ENCODE results near the gene NEMP2.

The NEMP2 gene

GRCh38 chr2:190534310-190535120 is at the start of gene NEMP2:
Gene NEMP2 (minus strand): TSS chr2:190534722. CDS start chr2:190534655, 67 bp downstream.
- peak; percentile 61 to 69 for DNase-seq (ENCODE audit: low read depth in 1 of 2, low spot score in 1 of 2)

GRCh38 chr2:190583507-190584337 is 49.2 kb upstream of the NEMP2 start:
- DNase-seq (ENCODE audit: low read depth in 1 of 2, low spot score in 1 of 2) = no peak

GRCh38 chr2:190582736-190583506 is 48.4 kb upstream of the NEMP2 start:
- no peak for DNase-seq (ENCODE audit: low read depth in 1 of 2, low spot score in 1 of 2)

GRCh38 chr2:190582019-190582418 is 47.5 kb upstream of the NEMP2 start:
- no peak for DNase-seq (ENCODE audit: low read depth in 1 of 2, low spot score in 1 of 2)

DNA sequence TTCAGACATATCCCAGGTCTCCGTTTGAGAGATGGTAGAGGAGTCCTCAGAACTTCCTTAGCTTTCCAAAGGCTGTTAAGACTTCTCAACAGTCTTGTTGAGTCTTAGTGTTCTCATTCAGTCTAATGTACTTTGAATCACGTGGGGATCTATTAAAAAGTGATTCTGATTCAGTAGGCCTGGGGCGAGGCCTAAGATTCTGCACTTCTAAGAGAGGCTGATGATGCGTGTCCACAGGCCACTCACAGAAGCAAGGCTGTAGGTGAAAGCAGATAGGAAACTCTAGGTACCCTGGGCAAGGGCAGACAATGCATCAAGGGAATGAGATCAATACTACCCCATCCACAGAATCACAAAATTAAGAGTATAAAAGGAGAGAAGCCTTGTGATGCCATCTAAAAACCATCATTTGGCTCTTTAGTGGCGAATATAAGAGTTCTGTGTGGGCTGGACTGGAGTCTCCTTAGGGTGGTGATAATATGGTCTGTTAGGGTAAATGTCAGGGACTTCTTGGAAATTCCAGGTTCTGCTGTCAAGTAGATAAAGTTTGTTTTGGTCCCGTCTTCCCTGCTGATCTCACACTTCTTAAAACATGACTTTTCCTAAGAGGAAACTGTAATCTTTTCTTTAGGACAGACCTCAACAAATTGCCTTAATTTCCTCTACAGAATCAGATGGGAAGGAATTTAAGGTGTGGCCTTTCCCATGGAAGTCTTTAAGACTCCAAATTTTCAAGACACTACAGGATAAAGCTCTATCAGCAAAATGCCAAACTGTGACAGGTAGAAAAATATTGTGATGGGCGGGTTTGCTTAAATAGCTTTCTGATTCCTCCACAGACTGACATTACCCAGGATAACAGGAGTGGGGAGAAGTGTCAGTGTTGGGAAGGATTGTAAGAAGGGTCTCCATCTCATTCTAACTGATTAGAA is 45.7 kb upstream of the NEMP2 start:
- DNase-seq (ENCODE audit: low read depth in 1 of 2, low spot score in 1 of 2) = no peak

- DNase-seq (ENCODE audit: low read depth in 1 of 2, low spot score in 1 of 2) = no peak
Observed at GRCh38 chr2:190579058-190579410, 44.5 kb upstream of the NEMP2 start.

DNA sequence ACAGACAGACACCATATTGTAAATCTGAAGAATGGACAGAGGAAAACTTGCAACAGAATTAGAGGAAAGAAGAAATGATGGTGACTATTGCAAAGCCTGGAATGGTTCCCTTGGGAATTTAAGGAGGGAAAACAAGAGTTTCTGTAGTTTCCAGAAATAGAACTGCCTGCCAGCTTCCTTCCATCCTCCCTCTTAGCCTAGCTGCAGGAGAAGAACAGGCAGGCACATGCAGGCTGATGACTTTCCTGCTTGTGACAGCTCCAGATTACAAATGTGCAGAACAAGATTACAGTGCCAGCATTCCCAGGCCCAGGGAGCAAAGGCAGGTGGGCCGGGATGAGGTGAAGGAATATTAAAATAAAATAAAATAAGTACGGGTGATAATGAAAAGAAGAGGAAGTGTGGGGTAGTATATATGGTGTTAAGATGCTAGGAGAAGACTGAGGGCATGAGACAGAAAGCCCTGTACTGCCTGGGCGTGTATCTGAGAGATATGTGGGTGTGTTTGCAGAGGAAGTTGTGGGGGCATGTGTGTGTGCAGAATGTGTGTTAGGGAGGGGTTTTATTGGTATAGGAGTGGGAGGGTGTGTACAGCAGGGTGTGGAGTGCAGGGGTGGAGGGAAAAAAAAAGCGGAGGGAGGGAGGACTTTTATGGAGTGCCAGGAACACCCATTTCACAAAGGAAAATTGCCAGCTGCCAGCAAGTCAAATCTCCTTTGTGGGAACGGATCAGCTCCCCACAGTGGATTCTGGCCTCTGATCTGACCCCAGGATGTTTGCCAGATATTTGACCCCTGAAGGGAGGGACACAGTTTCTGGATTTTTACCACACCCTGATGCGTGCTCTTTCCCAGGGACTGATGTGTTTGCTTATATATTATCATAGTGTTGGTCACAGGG is 43.9 kb upstream of the NEMP2 start:
- no peak for DNase-seq (ENCODE audit: low read depth in 1 of 2, low spot score in 1 of 2)

- DNase-seq (ENCODE audit: low read depth in 1 of 2, low spot score in 1 of 2) = no peak
Observed at GRCh38 chr2:190576573-190576972, 42.1 kb upstream of the NEMP2 start.

DNA sequence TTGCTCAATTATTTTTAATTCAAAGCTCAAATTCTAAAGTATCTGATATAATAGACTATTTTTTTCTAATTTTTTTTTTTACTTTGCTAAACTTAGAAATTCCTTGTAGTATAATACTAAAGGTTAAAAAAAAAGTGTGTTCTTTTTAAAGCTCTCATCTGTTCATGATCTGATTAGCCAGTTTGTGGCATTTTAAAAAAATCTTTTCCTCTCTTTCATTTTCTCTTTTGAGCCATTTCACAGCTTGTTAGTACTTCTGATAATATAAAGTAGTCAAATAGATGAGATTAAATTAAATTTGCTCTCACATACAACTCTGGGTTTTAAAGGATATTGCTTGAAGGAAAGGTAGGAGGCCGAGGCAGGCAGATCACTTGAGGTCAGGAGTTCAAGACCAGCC is 40.7 kb upstream of the NEMP2 start:
- DNase-seq (ENCODE audit: low read depth in 1 of 2, low spot score in 1 of 2) = no peak

GRCh38 chr2:190574169-190574568 is 39.6 kb upstream of the NEMP2 start:
- no peak for DNase-seq (ENCODE audit: low read depth in 1 of 2, low spot score in 1 of 2)

DNA sequence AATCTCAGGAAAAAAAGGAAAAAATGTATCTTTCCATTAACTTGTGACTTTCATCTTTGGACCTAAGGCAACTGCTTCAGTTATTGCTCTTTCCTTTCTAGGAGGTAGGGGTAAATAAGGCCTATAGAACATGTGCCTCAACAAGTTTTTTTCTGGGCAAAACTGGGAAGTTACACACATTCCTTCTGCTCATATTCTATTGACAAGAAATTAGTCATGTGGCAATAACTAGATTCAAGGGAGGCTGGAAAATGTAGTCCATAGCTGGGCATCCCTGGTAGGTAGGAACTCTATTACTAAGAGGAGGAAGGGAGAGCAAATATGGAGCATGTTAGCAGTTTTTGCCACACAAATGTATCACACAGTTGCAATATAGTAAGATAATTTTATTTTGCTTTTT is 37.7 kb upstream of the NEMP2 start:
- DNase-seq (ENCODE audit: low read depth in 1 of 2, low spot score in 1 of 2) = no peak

DNA sequence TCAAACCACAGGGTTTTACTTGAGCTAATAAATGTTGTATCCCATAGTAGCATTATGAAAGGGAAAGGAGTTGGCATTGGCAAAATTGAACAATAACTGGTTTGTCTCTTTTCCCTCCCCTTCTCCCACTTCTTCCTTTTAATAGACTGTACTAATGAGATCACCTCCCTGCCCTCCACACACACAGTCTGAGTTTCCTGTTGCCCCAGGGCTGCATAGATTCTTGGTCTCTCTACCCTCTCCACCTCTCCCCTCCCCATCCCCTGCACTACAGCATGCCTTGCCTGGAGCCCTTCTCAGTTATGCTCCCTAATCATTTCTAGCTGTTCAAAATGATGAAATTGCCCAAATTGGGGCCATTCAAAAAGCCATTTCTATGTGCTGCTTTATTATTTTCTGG is 37.2 kb upstream of the NEMP2 start:
- no peak for DNase-seq (ENCODE audit: low read depth in 1 of 2, low spot score in 1 of 2)

- DNase-seq (ENCODE audit: low read depth in 1 of 2, low spot score in 1 of 2) = no peak
Observed at GRCh38 chr2:190570871-190571270, 36.3 kb upstream of the NEMP2 start.

GRCh38 chr2:190569994-190570755 is 35.7 kb upstream of the NEMP2 start:
- no peak for DNase-seq (ENCODE audit: low read depth in 1 of 2, low spot score in 1 of 2)

- no peak for DNase-seq (ENCODE audit: low read depth in 1 of 2, low spot score in 1 of 2)
Observed at GRCh38 chr2:190564838-190565237, 30.3 kb upstream of the NEMP2 start.

DNA sequence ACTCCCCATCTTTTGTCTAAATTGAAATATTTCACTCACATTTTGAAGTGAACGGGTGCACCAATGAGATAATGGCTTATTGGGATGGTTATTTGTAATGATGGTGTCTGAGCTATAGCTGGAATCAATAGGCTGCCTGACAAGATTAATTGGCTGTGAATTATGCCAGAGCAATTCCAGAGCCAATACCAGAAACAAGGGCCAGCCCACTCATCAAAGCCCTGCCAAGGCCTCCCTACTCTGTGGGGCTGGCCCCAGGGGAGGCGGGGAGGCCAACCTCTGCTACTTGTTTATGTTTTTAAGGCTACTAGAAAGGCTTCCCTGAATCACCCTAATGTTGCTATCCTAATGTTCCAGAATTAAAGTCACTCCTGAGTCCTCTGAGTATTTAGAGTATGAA is 29.1 kb upstream of the NEMP2 start:
- no peak for DNase-seq (ENCODE audit: low read depth in 1 of 2, low spot score in 1 of 2)

DNA sequence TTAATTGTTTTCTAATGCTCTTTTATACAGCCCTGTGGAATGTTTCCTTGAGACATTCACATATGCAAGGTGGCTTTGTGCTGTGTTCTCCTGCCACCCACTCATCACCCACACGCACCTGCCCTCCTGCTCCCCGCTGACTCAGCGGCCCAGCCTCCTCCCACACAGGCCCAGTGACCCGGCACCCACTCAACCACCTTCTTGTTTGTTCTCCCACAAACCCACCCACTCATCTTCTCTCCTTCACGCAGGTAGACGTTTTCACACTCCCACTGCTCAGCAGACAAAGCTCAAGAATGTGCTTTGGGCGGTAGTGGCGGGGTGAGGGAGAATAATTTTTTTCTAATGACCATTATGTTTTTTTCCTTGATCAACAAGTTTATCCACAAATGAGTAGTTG is 28.6 kb upstream of the NEMP2 start:
- DNase-seq (ENCODE audit: low read depth in 1 of 2, low spot score in 1 of 2) = peak in 1 of 2 donors; percentile 19

GRCh38 chr2:190562121-190562520 is 27.6 kb upstream of the NEMP2 start:
- DNase-seq (ENCODE audit: low read depth in 1 of 2, low spot score in 1 of 2) = no peak

- no peak for DNase-seq (ENCODE audit: low read depth in 1 of 2, low spot score in 1 of 2)
Observed at GRCh38 chr2:190561094-190561493, 26.6 kb upstream of the NEMP2 start.
